ENCODE measurements around the gene RALGPS2.

RALGPS2 gene

DNA sequence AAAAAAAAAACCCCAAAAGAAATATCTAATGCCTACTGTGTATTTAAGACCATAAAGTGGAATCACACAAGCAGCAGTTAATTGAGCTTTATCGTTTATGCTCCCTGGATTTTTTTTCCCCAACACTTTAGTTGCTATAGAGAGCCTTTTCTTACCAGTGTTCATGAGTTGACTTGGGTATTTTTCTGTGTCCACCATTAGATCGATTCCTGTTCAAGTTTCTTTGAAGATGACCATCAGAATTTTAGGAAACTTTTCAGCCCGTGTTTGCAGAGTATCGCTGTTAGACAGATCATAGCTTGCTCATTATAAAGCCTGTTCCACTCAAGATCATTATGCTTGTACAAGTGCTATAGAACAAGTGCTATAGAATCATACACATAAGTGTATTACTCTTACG lies 1.5 kb downstream of the RALGPS2 start:
- peak overlapping the region; percentile 99; the same call in 1 of the 2 replicates for H2AFZ ChIP-seq (ENCODE audit: low read depth)
- H3K9ac ChIP-seq, result no peak overlapping the region; the same call in 1 of the 2 replicates
- H4K20me1 ChIP-seq (ENCODE audit: insufficient read depth), result no peaks in the 10 kb centered on the region
- no peak for TF ChIP-seq CTCF (conservative IDR thresholded peaks at IDR 0.05; ENCODE audit: low read depth, low read length)
- no peaks in the 10 kb centered on the region for H3K36me3 ChIP-seq (ENCODE audit: insufficient read depth)
- H3K4me3 ChIP-seq (IDR thresholded peaks at IDR 0.05; ENCODE audit: insufficient read depth, low read depth, low read length), result peak overlapping the region; percentile 20
- H3K4me2 ChIP-seq, result peak overlapping the region; percentile 72
- H3K4me1 ChIP-seq (ENCODE audit: low read depth, poor library complexity, severe bottlenecking), result peaks cover 19% of the 10 kb centered on the region
- peak overlapping the region; percentile 7; the same call in 1 of the 2 replicates for H3K27ac ChIP-seq
- H3K27me3 ChIP-seq (ENCODE audit: insufficient read depth, low read depth), result no peaks in the 10 kb centered on the region
- H3K79me2 ChIP-seq (ENCODE audit: insufficient read depth, low read depth), result no peaks in the 10 kb centered on the region

GRCh38 chr1:178727014-178727895 lies 2.2 kb downstream of the RALGPS2 start:
- no peak for TF ChIP-seq CTCF (conservative IDR thresholded peaks at IDR 0.05; ENCODE audit: low read depth, low read length)
- Histone ChIP-seq H2AFZ (ENCODE audit: low read depth) (no peak overlapping the region), H4K20me1 (ENCODE audit: insufficient read depth) (no peaks in the 10 kb centered on the region), H3K9ac (no peak overlapping the region), H3K27me3 (ENCODE audit: insufficient read depth, low read depth) (no peaks in the 10 kb centered on the region), H3K27ac (peak overlapping the region; percentile 7; the same call in 1 of the 2 replicates), H3K4me3 (IDR thresholded peaks at IDR 0.05; ENCODE audit: insufficient read depth, low read depth, low read length) (no peak overlapping the region), H3K4me2 (peak overlapping the region; percentile 72), H3K4me1 (ENCODE audit: low read depth, poor library complexity, severe bottlenecking) (peaks cover 19% of the 10 kb centered on the region), H3K36me3 (ENCODE audit: insufficient read depth) (no peaks in the 10 kb centered on the region), H3K79me2 (ENCODE audit: insufficient read depth, low read depth) (no peaks in the 10 kb centered on the region)

- Histone ChIP-seq H3K4me2 (no peak overlapping the region), H3K4me1 (ENCODE audit: low read depth, poor library complexity, severe bottlenecking) (no peaks in the 10 kb centered on the region), H3K79me2 (ENCODE audit: insufficient read depth, low read depth) (no peaks in the 10 kb centered on the region), H2AFZ (ENCODE audit: low read depth) (no peak overlapping the region), H4K20me1 (ENCODE audit: insufficient read depth) (no peaks in the 10 kb centered on the region), H3K27me3 (ENCODE audit: insufficient read depth, low read depth) (no peaks in the 10 kb centered on the region), H3K27ac (no peak overlapping the region), H3K9ac (no peak overlapping the region), H3K36me3 (ENCODE audit: insufficient read depth) (no peaks in the 10 kb centered on the region), H3K4me3 (IDR thresholded peaks at IDR 0.05; ENCODE audit: insufficient read depth, low read depth, low read length) (no peak overlapping the region)
- TF ChIP-seq CTCF (conservative IDR thresholded peaks at IDR 0.05; ENCODE audit: low read depth, low read length), result peak; percentile 40; the same call in 1 of the 2 replicates
Measured at GRCh38 chr1:178733972-178734371, 8.9 kb downstream of the RALGPS2 start.

- Histone ChIP-seq H3K4me2 (no peak overlapping the region), H2AFZ (ENCODE audit: low read depth) (no peak overlapping the region), H4K20me1 (ENCODE audit: insufficient read depth) (no peaks in the 10 kb centered on the region), H3K4me1 (ENCODE audit: low read depth, poor library complexity, severe bottlenecking) (no peaks in the 10 kb centered on the region), H3K36me3 (ENCODE audit: insufficient read depth) (no peaks in the 10 kb centered on the region), H3K27ac (no peak overlapping the region), H3K27me3 (ENCODE audit: insufficient read depth, low read depth) (no peaks in the 10 kb centered on the region), H3K9ac (no peak overlapping the region), H3K79me2 (ENCODE audit: insufficient read depth, low read depth) (no peaks in the 10 kb centered on the region), H3K4me3 (IDR thresholded peaks at IDR 0.05; ENCODE audit: insufficient read depth, low read depth, low read length) (no peak overlapping the region)
- no peak for TF ChIP-seq CTCF (conservative IDR thresholded peaks at IDR 0.05; ENCODE audit: low read depth, low read length)
Measured at GRCh38 chr1:178738780-178739179, 13.7 kb downstream of the RALGPS2 start.

Data from KMS-11 (cell line).